ENCODE results near the gene GRAMD1B.

The GRAMD1B gene

GRCh38 chr11:123478352-123478987, 48.4 kb downstream of the GRAMD1B start:
- DNase-seq = peak; percentile 84

DNA sequence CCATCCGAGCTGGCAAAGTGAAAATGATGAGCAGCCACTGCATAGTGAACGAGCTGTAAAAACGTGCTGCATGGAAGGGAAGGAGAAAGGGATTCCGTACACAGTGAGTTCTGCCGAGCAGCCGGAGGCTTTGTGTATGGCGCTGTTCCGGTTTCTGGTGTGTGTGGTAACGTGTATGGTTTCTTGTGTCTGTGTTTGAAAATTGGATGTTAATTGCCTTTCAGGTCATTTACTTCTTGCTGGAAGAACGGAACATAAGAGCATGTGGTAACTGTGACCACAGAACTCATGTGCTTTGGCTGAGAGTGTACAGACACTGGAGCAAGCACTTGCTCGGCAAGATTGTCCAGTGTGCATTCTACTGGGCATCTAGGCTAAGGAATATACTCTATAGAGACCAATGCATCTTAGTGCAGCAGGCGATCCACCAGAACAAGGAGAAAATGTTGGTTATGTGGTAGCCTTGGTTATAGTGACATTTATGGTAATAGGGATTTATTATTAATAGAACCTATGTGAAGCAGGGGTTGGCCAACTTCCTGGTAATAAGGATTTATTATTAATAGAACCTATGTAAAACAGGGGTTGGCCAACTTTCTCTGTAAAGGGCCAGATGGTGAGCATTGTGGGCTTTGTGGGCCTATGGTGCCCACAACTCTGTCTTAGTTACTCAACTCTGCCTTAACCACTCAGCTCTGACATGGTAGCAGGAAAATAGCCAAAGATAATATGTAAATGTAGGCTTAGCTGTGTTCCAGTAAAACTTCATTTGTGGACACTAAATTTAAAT, 49.2 kb downstream of the GRAMD1B start:
- DNase-seq = no peak

- DNase-seq = no peak
Measured at GRCh38 chr11:123480290-123480815, 50.3 kb downstream of the GRAMD1B start.

DNA sequence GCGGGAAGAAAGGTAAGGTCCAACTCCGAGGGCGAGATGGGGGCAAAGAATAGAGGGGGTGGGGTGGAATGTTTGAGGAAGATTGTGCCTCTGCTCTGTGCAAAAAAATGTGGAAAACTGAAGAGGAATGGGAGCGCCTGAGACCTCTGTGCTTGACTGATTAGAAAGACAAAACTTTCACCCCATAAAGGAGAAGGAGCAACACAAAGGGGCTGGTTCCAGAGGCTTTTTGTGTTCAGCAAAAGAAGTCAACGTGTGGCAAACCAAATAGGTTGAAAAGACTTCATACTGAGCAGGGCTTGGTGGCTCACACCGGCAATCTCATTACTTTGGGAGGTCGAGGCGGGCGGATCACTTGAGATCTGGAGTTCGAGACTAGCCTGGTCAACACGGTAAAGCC, 50.8 kb downstream of the GRAMD1B start:
- no peak for DNase-seq

DNA sequence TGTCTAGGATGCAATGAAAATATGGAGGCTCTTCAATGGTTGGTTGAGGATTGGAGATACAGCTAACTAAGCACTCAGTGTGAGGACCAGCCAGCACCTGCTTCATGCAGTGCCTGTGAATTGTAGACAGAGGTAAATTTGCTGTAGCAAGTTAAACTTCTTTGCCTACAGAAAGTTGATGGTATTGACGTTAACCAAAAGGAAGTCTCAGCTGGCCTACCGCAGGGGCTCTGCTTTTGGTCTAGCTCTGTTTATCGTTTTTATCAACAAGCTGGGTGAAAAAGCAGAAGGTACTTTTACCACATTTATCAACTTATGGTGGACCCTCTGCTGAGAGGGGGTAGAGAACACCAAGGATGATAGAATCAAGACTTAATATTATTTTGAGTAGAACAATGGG, 51.6 kb downstream of the GRAMD1B start:
- DNase-seq = no peak

- no peak for DNase-seq
Measured at GRCh38 chr11:123482218-123482617, 52.1 kb downstream of the GRAMD1B start.

- DNase-seq = no peak
Measured at GRCh38 chr11:123483058-123483457, 53.0 kb downstream of the GRAMD1B start.

GRCh38 chr11:123483466-123483865, 53.4 kb downstream of the GRAMD1B start:
- no peak for DNase-seq

GRCh38 chr11:123484448-123484847, 54.4 kb downstream of the GRAMD1B start:
- DNase-seq = no peak

DNA sequence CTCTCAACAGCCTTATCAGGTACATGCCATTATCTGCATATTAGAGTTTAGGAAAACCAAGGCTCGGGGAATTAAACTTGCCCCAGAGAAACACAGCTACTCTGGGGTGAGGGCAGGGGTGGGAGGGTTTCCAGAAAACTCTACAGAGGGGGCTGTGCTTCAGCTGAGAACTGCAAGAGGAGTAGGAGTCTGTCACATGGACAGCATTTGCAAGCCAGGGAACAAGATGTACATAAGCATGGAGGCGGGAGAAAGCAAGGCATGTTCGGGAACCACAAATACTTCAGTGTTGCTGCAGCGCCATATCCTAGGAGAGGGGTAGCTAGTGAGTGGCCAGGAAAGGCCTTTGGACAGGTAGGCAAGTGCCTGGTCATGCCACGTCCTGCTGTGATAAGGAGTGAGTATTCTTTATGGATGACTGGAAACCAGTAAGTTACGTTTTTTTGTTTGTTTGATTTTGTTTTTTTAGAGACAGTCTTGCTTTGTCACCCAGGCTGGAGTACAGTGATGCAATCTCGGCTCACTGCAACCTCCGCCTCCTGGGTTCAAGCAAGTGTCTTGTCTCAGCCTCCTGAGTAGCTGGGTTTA, 57.2 kb downstream of the GRAMD1B start:
- no peak for DNase-seq

DNA sequence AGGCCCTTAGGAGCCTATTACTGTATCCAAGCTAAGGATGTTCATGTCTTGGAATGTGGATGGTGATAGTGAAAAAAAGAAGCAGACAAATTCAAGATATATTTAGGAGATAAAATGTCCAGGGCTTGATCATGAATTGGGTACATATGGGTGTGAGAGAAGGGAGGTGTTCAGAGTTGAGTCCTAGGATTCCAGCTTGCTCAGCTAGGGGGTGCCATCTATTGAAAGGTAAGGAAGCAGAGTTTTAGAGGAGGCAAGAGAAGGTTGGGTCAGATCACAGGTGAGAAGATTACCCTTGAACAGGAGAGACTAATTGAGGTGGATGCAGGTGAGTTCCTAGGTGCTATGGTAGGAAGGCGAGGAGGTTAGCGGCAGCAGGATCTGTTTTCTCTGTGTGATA, 60.5 kb downstream of the GRAMD1B start:
- no peak for DNase-seq

- no peak for DNase-seq
Measured at GRCh38 chr11:123491241-123491640, 61.2 kb downstream of the GRAMD1B start.

GRCh38 chr11:123493349-123494063, 63.4 kb downstream of the GRAMD1B start:
- peak; percentile 68 for DNase-seq

GRCh38 chr11:123494195-123495050, 64.4 kb downstream of the GRAMD1B start:
- peak; percentile 82 for DNase-seq

DNA sequence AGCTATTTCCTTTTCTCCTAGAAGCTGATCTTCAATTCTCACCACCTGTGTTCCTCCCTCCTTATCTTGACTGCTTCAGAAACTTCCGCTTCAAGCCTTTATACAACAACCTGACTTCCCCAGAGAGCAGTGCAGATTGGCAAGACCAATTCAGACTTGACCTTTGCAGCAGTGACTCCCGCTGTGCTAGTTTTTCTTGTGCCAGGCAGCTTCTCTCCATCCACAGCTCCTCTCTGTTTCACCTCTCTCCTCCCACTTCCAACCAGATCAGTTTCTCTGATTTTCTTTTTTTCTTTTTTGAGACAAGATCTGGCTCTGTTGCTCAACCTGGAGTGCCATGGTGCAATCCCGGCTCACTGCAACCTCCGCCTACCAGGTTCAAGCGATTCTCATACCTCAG, 74.3 kb downstream of the GRAMD1B start:
- no peak for DNase-seq

- DNase-seq = peak; percentile 81
Measured at GRCh38 chr11:123505546-123506299, 75.7 kb downstream of the GRAMD1B start.

DNA sequence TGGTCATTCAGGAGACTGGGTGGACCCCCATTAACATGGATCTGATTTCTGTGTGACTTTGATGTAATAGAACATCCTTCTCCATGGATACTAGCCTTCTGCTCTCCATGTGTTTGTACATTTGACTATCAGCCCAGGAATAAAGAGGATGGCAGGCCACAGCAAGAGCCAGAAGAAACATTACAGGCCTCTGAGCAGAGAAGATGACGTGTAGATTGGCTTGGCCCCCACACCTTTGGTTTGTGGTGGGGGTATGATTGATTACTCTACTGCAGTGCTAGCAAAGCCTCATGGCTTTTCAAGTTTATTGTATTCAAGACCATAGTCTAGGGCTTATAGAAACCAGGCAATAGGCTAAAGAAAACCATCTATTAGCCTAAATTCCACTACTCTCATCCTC, 77.0 kb downstream of the GRAMD1B start:
- no peak for DNase-seq

GRCh38 chr11:123509737-123510578, 79.9 kb downstream of the GRAMD1B start:
- peak; percentile 97 for DNase-seq

DNA sequence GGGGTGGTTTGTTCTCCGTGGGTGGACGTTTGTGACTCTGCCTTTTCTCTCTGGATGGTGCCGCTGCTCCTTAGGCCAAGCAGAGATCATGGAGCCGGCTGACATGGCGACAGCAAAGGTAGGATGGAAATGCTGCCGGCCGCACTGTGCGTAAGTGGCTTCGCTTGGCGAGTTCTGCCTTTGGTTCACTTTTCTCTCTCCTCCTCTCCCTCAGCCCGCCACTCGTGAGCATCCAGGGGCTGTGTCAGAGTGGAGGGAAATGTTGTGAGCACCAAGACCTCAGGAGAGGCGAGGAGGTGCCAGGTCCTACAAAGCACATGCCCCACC, 80.5 kb downstream of the GRAMD1B start:
- DNase-seq = no peak

DNA sequence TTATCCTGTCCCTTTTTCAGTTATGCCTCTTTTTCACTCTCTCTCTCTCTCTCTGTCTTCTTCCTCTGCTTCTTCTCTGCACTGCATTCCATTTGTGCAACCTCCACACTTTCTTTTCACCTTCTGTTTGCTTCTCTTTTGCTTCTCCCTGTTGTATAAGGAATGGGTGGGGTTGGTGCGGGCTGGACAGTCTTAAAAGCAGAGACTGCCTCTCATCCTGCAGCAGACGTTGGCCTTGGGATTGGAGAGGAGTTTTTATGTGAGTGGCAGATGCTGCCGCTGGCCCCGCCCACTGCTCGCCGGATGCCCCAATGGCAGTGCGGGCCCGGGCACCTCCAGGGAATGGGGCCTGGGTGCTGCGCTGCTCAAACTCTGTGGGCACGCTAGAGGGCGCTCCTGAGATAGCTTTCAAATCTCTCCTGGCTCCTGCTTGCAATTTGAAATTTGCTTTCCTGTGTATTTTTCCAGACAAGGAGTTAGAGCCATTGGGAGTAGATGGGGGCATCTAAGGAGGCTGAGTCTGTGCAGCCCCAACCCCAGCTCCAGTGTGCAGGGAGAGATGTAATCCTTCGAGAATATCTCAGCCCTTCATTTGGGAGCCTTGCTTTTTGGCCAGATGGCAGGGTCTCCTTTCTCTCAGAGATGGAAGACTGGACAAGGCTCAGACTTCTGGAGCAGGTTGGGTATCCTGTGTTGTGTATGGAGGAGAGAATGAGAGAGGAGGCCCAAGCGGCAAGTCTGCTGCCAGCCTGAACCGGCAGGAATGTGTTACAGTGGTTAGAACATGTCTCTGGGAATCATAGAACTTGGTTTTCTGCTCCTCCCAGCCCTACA, 81.2 kb downstream of the GRAMD1B start:
- peak; percentile 98 for DNase-seq

Measured in islet precursor cell (in vitro differentiated cells).